HL-60 (cell line): ENCODE data around the gene GOLIM4.

Source experiments
- DNase-seq, 2 experiments: peaks; one replicate each; pipeline ENCODE4 v3.0.0-alpha.2; 2010 to 2020; ENCODE audit warnings: low read depth in 1 of 2, low spot score in 1 of 2
- H3K27ac ChIP-seq: fragments of 250-450 bp; sonication (Bioruptor Pico); replicated peaks from 2 replicates; pipeline ENCODE4 v1.5.1; 2020; ENCODE audit warnings: mild to moderate bottlenecking, moderate library complexity
- H3K27me3 ChIP-seq: fragments of 250-450 bp; sonication (Bioruptor Pico); 2 replicates; pipeline ENCODE4 v1.5.1; 2021; ENCODE audit warnings: mild to moderate bottlenecking, moderate library complexity; ENCODE audit not compliant: insufficient read depth, poor library complexity, severe bottlenecking
- H3K4me3 ChIP-seq: replicated peaks from 2 replicates; pipeline ENCODE4 v1.5.1; 2011; ENCODE audit warnings: mild to moderate bottlenecking, control low read depth, low read length; ENCODE audit not compliant: insufficient read depth
- GABPA ChIP-seq: IDR thresholded peaks from 2 replicates; pipeline ENCODE4 v1.6.1; 2012; ENCODE audit warnings: low read depth
- POLR2AphosphoS5 ChIP-seq: IDR thresholded peaks from 2 replicates; pipeline ENCODE4 v1.6.1; 2012; ENCODE audit warnings: low read depth
- SPI1 ChIP-seq: IDR thresholded peaks from 2 replicates; pipeline ENCODE4 v1.6.1; 2012; ENCODE audit warnings: low read depth, mild to moderate bottlenecking, borderline replicate concordance
- TF ChIP-seq, protein P1 (sequence below): IDR thresholded peaks from one replicate; pipeline ENCODE4 v1.5.1; 2011; ENCODE audit warnings: low read length, control low read depth, inconsistent platforms; ENCODE audit not compliant: insufficient read depth
- TF ChIP-seq, protein P2 (sequence below): IDR thresholded peaks from 2 replicates; pipeline ENCODE4 v1.6.1; 2012; ENCODE audit warnings: low read depth; ENCODE audit not compliant: insufficient replicate concordance

The GOLIM4 gene

DNA sequence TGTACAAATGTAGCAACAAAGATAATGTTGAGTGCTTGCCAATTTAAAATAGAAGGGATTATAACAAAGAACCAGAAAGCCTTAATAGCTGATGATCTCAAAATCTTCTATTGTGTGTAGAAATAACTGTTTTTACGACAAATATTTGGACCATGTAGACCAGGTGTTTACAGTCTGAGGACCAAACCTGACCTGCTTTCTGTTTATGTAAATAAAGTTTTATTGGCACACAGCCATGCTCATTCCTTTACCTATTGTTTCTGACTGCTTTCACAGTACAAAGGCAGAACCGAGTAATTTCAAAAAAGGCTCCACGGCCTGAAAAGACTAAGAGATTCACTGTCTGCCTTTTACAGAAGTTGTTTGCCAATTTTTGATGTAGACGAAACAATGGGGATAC lies 91.8 kb downstream of the GOLIM4 start:
- no peaks in the 10 kb centered on the region for H3K27me3 ChIP-seq
- DNase-seq, result no peak
- TF ChIP-seq POLR2AphosphoS5, result no peak
- TF ChIP-seq, protein P1, sequence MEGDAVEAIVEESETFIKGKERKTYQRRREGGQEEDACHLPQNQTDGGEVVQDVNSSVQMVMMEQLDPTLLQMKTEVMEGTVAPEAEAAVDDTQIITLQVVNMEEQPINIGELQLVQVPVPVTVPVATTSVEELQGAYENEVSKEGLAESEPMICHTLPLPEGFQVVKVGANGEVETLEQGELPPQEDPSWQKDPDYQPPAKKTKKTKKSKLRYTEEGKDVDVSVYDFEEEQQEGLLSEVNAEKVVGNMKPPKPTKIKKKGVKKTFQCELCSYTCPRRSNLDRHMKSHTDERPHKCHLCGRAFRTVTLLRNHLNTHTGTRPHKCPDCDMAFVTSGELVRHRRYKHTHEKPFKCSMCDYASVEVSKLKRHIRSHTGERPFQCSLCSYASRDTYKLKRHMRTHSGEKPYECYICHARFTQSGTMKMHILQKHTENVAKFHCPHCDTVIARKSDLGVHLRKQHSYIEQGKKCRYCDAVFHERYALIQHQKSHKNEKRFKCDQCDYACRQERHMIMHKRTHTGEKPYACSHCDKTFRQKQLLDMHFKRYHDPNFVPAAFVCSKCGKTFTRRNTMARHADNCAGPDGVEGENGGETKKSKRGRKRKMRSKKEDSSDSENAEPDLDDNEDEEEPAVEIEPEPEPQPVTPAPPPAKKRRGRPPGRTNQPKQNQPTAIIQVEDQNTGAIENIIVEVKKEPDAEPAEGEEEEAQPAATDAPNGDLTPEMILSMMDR, result no peak
- TF ChIP-seq, protein P2, sequence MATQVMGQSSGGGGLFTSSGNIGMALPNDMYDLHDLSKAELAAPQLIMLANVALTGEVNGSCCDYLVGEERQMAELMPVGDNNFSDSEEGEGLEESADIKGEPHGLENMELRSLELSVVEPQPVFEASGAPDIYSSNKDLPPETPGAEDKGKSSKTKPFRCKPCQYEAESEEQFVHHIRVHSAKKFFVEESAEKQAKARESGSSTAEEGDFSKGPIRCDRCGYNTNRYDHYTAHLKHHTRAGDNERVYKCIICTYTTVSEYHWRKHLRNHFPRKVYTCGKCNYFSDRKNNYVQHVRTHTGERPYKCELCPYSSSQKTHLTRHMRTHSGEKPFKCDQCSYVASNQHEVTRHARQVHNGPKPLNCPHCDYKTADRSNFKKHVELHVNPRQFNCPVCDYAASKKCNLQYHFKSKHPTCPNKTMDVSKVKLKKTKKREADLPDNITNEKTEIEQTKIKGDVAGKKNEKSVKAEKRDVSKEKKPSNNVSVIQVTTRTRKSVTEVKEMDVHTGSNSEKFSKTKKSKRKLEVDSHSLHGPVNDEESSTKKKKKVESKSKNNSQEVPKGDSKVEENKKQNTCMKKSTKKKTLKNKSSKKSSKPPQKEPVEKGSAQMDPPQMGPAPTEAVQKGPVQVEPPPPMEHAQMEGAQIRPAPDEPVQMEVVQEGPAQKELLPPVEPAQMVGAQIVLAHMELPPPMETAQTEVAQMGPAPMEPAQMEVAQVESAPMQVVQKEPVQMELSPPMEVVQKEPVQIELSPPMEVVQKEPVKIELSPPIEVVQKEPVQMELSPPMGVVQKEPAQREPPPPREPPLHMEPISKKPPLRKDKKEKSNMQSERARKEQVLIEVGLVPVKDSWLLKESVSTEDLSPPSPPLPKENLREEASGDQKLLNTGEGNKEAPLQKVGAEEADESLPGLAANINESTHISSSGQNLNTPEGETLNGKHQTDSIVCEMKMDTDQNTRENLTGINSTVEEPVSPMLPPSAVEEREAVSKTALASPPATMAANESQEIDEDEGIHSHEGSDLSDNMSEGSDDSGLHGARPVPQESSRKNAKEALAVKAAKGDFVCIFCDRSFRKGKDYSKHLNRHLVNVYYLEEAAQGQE, result no peak
- no peak for TF ChIP-seq SPI1

DNA sequence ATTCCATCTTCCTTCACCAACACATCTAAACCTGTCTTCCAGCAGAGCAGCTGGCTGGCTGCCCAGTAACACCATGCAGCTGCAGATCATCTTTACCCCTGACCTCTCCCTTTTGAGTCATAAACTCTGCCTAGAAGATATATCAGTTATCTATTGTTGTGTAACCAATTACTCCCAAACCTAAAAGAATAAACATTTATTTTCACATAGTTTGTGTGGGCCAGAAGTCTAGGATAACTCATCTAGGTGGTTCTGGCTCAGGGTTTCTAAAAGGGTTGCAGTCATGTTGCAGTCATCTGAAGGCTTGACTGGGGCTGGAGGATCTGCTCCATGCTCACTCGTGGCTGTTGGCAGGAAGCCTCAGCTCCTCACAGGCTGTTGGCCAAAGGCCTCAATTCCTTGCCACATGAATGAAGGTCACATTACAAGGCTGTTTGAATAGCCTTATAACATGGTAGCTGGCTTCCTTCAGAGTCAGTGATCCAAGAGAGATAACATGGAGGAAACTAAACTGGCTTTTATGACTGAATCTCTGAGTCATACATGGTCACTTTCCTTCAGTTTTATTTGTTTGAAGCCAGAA lies 92.8 kb downstream of the GOLIM4 start:
- peak in 1 of 2 experiments; percentile 11 for DNase-seq
- Histone ChIP-seq H3K27me3 (no peaks in the 10 kb centered on the region), H3K27ac (no peak overlapping the region), H3K4me3 (no peak overlapping the region)
- TF ChIP-seq GABPA (no peak), SPI1 (no peak), POLR2AphosphoS5 (no peak)
- TF ChIP-seq, protein P2, result no peak
- TF ChIP-seq, protein P1, result no peak

More for the DNA sequence above, 91.8 kb downstream of the GOLIM4 start:
- no peak overlapping the region for H3K27ac ChIP-seq
- H3K4me3 ChIP-seq, result no peak overlapping the region

DNA sequence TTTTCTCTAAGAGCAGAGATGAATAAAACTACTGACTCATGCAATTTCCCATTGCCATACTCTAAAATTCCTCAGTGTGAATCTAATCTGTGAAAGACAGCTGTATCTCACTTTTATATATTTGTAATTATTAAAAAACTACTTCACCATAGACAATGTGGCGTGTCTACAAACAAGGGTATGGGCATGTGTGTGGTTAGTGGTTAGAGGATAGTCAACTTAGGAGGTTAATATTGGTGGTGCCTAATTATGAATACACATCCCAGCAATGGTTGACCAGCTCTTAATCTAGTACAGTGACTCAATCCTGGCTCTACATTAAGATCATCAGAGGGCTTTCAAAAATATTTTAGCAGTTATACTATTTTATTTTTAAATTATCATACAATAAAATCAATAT lies 94.5 kb downstream of the GOLIM4 start:
- H3K27ac ChIP-seq, result no peak overlapping the region
- TF ChIP-seq SPI1, result no peak
- TF ChIP-seq, protein P2, result no peak
- H3K27me3 ChIP-seq, result no peaks in the 10 kb centered on the region

DNA sequence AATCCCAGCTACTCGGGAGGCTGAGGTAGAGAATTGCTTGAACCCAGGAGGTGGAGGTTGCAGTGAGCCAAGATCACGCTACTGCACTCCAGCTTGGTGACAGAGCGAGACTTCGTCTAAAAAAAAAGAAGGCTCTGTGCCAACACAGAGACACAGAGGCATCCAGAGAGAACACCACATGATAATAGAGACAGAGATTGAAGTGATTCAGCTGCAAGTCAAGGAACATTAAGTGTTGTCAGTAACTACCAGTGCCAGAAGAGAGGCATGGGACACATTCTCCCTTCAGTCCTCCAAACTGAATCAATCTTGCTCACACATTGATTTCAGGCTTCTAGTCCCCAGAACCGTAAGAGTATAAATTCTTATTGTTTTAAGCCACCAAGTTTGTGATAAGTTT lies 97.5 kb downstream of the GOLIM4 start:
- TF ChIP-seq SPI1 (no peak), GABPA (no peak), POLR2AphosphoS5 (no peak)
- TF ChIP-seq, protein P1, result no peak
- TF ChIP-seq, protein P2, result no peak
- no peak for DNase-seq
- Histone ChIP-seq H3K27ac (no peak overlapping the region), H3K4me3 (no peak overlapping the region), H3K27me3 (no peaks in the 10 kb centered on the region)

More for the DNA sequence above, 94.5 kb downstream of the GOLIM4 start:
- no peak overlapping the region for H3K4me3 ChIP-seq
- no peak for DNase-seq
